Hematopoietic multipotent progenitor cell treated with erythropoietin and hydrocortisone succinate and interleukin-3 and kit ligand, for 15 days (in vitro differentiated cells): ENCODE data around the gene FGF3.
A peak's percentile ranks its signal among the peaks of the same experiment; 100 is the strongest.

Source experiments
- DNase-seq: peaks from one replicate; pipeline ENCODE4 v3.0.0-alpha.2; 2015; ENCODE audit warnings: low spot score

FGF3 gene

GRCh38 chr11:69803604-69804218 lies 15.5 kb downstream of the FGF3 start:
- no peak for DNase-seq

DNA sequence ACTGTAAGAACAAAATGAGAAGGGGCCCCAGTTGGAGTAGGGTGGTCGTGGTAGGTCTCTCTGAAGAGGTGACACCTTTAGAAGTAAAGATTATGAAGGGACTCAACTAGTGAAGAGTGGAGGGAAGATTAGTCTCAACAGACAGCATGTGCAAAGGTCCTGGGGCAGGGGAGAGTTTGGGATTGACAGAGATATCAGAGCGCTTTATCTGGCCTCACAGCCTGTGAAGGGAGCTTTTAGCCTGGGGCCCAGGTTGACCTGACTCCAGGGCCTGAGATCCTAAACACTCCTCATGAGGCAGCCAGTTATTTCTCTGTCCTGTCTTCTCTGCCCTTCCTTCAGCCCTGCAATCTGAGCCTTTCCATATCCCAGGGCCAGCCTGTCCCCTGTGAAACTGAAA lies 16.2 kb downstream of the FGF3 start:
- no peak for DNase-seq

- DNase-seq, result no peak
Observed at GRCh38 chr11:69802590-69802989, 16.6 kb downstream of the FGF3 start.

- DNase-seq, result peak; percentile 4
Observed at GRCh38 chr11:69801513-69802335, 17.5 kb downstream of the FGF3 start.

DNA sequence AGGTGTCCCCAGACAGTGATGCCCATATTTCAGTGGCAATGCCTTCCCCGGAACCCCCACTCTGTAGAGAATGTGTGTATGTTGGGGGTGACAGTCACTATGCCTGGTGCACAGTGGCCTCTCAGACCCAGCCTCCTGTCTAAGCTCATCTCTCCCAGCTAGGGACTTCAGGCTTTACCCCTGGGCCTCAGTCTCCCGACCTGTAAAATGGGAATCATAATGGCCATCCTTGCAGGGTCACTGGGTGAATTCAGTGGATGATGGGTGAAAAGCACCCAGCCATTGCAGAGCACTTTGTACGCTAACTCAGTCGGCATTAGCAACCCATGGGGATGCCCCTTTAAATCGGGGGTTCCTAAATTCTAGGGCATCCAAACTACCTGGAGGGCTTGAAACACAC lies 18.9 kb downstream of the FGF3 start:
- DNase-seq, result no peak

GRCh38 chr11:69799582-69799981 lies 19.6 kb downstream of the FGF3 start:
- DNase-seq, result peak; percentile 6

DNA sequence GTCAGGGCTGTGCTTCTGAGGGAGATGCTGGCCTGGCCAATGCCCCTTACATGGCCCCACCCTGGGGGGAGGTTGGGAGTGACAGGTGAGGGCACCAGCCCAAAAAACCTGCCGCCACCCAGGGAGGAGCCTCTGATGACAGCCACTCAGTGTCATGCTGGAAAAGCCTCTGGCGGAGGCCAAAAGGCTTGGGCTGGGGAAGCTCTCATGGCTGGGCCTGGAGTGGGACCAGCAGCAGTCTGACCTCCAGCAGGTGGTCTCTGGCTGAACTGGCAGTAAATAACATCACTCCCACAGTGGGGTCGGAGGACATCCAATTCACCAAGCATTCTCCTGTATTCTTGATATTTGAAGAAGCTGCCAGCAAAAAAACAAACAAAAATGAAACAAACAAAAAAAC lies 20.1 kb downstream of the FGF3 start:
- DNase-seq, result no peak

DNA sequence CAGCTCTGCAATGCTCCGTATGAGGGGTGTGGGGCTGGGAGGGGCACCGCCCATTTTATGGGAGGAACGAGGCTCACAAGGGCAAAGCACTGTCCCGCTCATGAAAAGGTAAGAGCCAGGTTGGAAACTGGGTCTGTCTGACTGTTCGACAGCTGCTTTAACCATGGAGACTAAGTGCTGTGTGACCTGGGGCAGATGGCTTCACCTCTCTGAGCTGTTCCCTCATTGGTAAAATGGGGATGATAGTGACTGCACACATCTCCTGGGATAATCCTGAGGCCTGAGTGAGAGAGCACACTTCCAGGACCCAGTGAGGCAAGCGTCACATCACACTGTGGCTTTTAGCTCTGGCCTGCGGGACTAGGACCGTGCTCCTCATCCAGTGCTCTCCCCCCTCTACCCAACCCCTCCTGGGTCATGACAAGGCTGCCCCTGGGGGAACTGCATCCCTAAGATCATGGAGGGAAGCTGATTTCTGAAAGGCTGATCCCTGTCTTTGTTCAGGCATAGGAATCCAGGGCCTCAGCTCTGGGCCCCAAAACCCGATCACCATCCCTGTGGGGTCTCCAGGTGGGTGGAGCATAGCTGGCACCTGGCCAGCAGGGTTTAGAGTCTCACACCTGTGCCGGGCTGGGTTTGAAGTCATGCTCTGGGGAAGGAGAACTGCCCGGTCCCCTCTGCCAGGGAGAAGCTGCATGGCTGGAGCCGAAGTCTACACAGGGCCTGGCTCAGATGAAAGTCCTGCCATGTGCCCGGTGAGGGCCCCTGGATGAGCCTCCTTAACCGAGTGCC lies 21.3 kb downstream of the FGF3 start:
- DNase-seq, result no peak

DNA sequence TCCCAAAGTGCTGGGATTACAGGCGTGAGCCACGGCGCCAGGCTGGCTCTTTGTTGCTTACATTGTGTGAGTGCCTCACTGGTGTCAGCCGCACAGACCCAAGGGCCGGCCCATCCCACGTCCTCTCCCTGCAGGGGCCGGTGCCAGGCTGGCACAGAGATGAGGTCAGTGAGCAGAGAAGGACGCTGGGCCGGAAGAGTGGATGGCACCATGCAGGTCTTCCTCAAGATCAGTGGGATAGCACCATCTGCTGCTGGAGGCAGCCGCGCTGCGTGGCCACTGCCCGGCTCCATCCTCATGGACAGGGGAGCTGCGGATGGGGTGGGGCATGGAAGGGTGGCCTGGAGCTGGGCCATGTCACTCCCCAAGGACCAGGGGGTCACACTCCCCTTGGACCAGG lies 22.1 kb downstream of the FGF3 start:
- no peak for DNase-seq

GRCh38 chr11:69796063-69796462 lies 23.2 kb downstream of the FGF3 start:
- no peak for DNase-seq

DNA sequence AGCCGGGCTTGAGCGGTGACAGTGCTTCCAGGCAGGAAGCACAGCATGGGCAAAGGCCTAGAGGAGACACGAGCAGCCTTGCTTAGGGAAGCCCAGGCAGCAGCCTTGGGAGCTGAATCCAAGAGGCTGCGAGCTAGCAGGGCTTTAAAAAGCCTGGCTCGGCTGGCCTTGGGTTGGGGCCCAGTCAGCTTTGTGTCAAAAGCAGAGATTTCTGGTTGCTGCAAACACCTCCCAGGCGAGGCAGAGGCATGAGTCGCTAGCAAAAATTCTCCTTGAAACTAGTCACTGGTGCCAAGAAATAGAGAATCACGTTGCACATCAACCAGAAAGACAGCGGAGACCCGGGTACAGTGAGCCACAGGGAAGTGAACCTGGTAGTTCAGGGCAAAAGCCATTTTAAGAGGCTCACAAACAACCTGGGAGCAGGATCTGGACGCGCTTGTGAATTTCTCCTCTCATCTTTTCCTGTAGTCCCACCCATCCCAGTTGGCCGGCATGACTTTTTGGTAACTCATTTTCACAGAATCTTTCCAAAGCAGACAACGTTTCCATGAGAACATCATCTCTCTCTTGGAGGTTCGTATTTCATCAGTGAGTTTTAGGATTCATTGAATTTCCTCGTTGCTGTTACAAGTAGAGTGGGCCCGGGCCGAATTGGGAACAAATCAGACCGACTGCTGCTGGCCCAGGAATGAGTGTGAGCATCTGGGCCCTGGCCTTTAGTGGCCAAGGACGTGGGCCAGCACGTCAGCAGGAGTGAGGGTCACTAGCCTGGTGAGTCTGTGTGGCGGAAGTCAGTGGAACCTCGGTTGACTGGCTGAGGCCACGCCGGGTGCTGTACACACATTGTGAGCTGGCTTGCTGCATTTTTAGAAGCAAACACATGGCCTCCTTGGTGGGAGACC lies 27.7 kb downstream of the FGF3 start:
- no peak for DNase-seq

DNA sequence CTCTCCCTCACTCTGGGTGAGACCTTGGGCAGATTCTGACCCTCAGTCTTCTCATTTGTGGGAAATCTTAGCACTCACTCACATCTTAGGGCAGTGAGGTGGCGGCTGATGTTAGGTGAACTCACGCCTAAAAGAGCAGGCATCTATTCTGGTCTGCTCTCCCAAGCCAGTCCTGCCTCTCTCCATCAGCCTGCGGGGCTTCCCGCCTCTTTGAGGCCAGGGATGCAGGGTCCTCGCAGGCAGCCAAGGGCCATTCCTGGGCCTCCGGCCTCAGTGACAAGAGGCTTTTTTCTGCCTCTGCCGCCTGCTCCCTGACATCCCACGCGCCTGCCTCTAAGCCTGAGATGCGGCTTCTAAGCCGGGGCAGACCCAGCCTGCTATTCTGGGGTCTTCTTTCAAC lies 30.3 kb downstream of the FGF3 start:
- DNase-seq, result no peak

GRCh38 chr11:69787906-69788305 lies 31.3 kb downstream of the FGF3 start:
- no peak for DNase-seq

GRCh38 chr11:69787457-69787856 lies 31.8 kb downstream of the FGF3 start:
- no peak for DNase-seq

DNA sequence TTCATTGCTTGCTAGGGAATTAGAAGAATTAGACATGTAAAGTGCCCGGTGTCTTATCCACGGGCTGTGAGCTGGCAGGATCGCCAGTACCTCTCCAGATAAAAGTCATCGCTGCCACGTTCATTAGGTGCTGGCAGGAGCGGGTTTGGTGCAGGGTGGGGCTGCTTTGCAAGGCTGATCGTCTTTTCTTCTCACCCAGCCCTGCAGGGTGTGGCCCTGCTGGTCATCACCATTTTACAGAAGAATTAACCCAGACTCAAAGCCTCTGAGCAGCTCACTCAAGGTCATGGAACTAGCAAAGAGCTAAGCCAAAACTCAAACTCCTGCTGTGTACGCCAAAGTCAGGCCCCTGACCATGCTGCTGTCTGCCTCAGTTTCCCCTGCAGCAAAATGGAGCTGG lies 38.0 kb downstream of the FGF3 start:
- no peak for DNase-seq

GRCh38 chr11:69778373-69778772 lies 40.8 kb downstream of the FGF3 start:
- DNase-seq, result no peak

DNA sequence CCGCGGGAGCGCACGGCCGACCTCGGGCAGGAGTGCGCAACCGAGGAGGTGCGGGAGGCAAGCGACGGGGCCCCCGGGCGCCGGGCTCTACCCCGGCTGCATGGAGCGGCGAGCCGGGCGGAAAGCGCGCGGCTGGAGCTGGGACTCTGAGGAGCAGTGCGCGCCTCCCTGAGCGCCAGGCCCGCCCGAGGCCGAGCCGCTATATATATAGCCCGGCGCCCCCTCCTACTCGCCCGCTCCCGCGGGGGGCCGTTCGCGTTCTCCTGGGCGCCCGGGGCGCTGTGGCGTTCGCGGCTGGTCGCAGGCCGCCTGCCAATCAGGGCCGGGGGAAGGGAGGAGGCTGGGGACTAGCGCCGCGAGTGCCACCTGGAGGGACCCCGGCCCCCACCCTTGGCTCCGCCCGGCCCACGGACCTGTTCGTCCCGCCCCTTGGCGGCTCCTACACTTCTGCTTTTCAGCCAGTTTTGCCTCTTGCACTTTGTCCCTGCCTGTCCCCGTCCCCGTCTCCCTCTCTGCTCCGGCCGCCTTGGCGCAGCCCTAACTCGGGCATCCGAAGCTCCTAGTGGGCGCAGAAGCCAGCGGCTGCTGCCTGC lies 44.0 kb downstream of the FGF3 start, which contains the start of gene FGF4:
Gene FGF4 (minus strand): TSS at position 179 of the 593 bp plus-strand sequence. CDS start 257 bp downstream, outside the sequence.
- no peak for DNase-seq

GRCh38 chr11:69774354-69775162 lies 44.7 kb downstream of the FGF3 start:
- no peak for DNase-seq

DNA sequence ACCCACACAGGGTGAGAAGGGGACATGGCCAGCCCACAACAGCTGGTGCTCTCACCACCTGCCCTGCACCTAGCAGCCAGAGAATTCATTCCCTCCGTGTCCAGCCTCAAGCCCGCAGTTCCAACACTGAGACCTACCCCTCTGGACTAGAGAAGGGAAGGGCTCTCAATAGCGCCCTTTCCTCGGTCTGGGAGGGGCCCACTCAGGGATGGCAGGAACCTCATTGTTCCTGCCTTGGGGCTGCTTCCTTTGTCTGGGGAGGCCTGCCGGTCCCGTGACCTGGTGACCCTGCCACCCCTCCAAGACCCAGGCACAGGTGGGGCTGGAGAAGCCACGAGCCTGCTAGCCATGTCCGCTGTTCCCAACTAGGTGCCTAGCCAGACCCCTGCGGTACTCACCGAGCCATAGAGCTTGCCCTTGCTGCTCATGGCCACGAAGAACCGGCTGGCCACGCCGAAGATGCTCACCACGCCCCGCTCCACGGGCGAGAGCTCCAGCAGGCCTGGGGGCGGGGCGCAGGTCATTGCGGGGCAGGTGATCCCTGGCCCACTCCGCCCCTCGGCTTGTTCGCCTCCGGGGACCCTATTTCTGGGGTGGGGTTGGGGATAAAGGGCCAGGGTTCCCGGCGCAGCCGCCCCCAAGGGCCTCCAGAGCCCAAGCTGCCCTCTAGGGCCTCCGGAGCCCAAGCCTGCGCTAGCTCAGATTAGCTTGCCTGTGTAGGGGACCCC lies 45.4 kb downstream of the FGF3 start:
- no peak for DNase-seq

DNA sequence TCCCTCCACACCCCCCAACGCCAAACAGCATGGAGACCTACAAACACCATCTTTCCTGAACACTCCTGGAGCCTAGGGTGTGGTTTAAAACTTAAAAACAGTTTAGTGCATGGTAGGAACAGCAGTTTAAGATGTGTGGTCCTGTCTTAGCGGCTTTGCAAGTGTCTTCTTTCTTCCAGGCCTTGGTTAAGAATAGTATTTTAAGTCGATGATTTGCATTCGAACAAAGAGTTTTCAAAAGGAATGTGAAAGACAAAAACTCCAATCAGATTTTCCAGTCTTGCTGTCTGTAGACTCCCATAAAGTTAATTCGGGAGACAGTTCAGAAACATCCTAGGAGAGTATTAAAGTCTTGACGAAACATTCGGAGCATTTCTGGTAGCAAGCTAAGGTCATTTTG lies 47.8 kb downstream of the FGF3 start:
- no peak for DNase-seq
